ENCODE measurements around the gene LCLAT1. TPM values are rescaled to one million over a fixed set of nuclear protein-coding genes. Genes with fewer than 3 reads are reported as not detected.

Gene LCLAT1
- total RNA-seq, 4 donors from 2014 or later: 10.3 to 20.6 (median 17.7) TPM

DNA sequence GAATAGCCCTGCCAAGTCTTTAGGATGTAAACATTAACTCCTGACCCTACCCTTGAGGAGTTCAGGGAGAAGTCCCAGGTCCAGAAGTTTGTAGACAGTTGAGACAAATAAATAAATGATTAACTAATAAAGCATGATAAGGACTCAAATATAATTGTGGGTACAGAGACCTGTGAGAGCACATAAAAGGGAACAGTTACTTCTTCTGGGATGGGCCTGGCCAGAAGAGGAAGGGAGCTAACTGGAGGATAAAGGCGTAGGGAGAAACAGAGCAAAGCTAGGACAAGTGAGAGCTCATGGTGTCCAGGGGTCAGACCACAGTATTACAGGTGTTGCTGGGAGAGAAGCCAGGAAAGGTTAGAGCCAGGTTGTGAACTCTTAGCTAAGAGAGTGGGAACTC is 3.0 kb downstream of the LCLAT1 start:
- WGBS: 55% methylated on average over 1 of the region's 1 CpG
- H3K4me3 ChIP-seq: no peak overlapping the region
- H3K9me3 ChIP-seq: no peaks in the 10 kb centered on the region
- TF ChIP-seq POLR2A (IDR thresholded peaks at IDR 0.05) (no peak), POLR2AphosphoS5 (IDR thresholded peaks at IDR 0.05) (no peak), EP300 (IDR thresholded peaks at IDR 0.05) (no peak)
- TF ChIP-seq, protein P1, sequence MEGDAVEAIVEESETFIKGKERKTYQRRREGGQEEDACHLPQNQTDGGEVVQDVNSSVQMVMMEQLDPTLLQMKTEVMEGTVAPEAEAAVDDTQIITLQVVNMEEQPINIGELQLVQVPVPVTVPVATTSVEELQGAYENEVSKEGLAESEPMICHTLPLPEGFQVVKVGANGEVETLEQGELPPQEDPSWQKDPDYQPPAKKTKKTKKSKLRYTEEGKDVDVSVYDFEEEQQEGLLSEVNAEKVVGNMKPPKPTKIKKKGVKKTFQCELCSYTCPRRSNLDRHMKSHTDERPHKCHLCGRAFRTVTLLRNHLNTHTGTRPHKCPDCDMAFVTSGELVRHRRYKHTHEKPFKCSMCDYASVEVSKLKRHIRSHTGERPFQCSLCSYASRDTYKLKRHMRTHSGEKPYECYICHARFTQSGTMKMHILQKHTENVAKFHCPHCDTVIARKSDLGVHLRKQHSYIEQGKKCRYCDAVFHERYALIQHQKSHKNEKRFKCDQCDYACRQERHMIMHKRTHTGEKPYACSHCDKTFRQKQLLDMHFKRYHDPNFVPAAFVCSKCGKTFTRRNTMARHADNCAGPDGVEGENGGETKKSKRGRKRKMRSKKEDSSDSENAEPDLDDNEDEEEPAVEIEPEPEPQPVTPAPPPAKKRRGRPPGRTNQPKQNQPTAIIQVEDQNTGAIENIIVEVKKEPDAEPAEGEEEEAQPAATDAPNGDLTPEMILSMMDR (IDR thresholded peaks at IDR 0.05): no peak
- no peaks in the 10 kb centered on the region for H3K36me3 ChIP-seq
- H3K27me3 ChIP-seq: no peaks in the 10 kb centered on the region
- DNase-seq (ENCODE audit: low spot score in 2 of 2): no peak
- no peak overlapping the region for H3K27ac ChIP-seq
- H3K4me1 ChIP-seq: peaks cover 29% of the 10 kb centered on the region

DNA sequence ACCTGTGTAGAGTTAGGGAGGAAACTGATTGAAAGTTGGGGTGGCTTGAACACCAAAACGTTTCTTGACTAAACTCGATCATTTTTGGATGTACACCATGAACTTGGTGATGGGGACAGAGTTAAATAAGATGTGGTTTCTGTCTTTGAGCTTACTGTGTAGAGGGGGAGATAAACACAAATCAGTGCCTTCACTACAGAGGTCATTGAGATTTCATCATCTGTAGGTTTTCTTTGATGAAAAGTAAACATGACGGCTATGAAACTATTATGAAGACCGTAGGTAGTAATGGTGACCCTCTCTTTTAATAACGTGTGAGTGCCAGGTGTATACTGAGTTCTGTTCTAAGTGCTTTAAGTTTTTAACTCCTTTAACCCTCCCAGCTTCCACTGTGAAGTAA is 6.5 kb downstream of the LCLAT1 start:
- Histone ChIP-seq H3K27ac (no peak overlapping the region), H3K4me1 (peaks cover 8% of the 10 kb centered on the region), H3K27me3 (no peaks in the 10 kb centered on the region), H3K9me3 (no peaks in the 10 kb centered on the region), H3K4me3 (no peak overlapping the region), H3K36me3 (no peaks in the 10 kb centered on the region)
- 67% methylated on average over 5 of the region's 5 CpGs for WGBS
- no peak for DNase-seq (ENCODE audit: low spot score in 2 of 2)
- no peak for TF ChIP-seq POLR2A (IDR thresholded peaks at IDR 0.05)
- TF ChIP-seq EP300 (IDR thresholded peaks at IDR 0.05): no peak
- TF ChIP-seq, protein P1 (IDR thresholded peaks at IDR 0.05): no peak
- TF ChIP-seq POLR2AphosphoS5 (IDR thresholded peaks at IDR 0.05): no peak

DNA sequence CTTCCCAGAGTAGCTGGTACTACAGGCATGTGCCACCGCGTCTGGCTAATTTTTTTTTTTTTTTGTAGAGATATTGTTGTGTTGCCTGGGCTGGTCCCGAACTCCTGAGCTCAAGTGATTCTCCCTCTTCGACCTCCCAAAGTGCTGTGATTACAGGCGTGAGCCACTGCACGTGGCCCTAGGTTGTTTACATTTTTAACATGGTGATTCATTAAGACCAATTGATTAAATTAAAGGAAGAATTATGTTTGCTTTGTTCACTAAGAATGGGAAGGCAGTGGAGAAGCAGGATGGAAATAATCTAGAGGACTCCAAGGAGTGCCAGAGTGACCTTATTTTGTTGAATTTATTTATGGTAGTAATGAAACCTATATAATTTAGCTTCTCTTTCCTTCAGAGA is 7.5 kb downstream of the LCLAT1 start:
- H3K27ac ChIP-seq: no peak overlapping the region
- H3K9me3 ChIP-seq: no peaks in the 10 kb centered on the region
- no peaks in the 10 kb centered on the region for H3K4me1 ChIP-seq
- WGBS: 59% methylated on average over 6 of the region's 6 CpGs
- TF ChIP-seq EP300 (IDR thresholded peaks at IDR 0.05) (no peak), POLR2AphosphoS5 (IDR thresholded peaks at IDR 0.05) (no peak), POLR2A (IDR thresholded peaks at IDR 0.05) (no peak)
- TF ChIP-seq, protein P1 (IDR thresholded peaks at IDR 0.05): no peak
- DNase-seq (ENCODE audit: low spot score in 2 of 2): no peak
- H3K4me3 ChIP-seq: no peak overlapping the region
- no peaks in the 10 kb centered on the region for H3K27me3 ChIP-seq
- no peaks in the 10 kb centered on the region for H3K36me3 ChIP-seq

DNA sequence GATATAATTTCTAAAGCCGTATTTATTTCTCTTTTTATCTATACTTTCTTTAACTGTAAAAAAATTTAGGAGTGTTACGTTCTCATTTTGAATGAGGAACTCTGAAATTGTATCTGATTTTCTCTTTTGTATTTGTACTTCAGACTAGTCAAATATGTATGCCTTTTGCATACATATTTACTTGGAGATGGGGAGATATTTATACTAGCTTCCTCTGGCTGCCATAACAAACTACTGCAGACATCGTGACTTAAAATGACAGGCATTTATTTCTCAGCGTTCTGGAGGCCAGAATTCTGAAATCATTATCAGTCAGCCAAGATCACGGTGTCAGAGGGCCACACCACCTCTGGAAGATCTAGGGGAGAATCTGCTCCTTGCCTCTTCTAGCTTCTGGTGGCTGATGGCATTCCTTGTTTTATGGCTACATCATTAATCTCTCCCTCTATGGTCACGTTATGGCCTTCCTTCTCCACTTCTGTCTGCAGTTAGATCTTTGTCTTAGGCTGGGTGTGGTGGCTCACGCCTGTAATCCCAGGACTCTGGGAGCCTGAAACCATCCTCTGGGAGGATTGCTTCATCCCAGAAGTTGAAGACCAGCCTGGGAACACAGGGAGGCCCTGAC is 8.2 kb downstream of the LCLAT1 start:
- Histone ChIP-seq H3K36me3 (no peaks in the 10 kb centered on the region), H3K27ac (no peak overlapping the region), H3K4me1 (no peaks in the 10 kb centered on the region), H3K4me3 (no peak overlapping the region), H3K9me3 (no peaks in the 10 kb centered on the region), H3K27me3 (no peaks in the 10 kb centered on the region)
- DNase-seq (ENCODE audit: low spot score in 2 of 2): no peak
- TF ChIP-seq EP300 (IDR thresholded peaks at IDR 0.05) (no peak), POLR2AphosphoS5 (IDR thresholded peaks at IDR 0.05) (no peak), POLR2A (IDR thresholded peaks at IDR 0.05) (no peak)
- TF ChIP-seq, protein P1 (IDR thresholded peaks at IDR 0.05): no peak
- 60% methylated on average over 7 of the region's 7 CpGs for WGBS

DNA sequence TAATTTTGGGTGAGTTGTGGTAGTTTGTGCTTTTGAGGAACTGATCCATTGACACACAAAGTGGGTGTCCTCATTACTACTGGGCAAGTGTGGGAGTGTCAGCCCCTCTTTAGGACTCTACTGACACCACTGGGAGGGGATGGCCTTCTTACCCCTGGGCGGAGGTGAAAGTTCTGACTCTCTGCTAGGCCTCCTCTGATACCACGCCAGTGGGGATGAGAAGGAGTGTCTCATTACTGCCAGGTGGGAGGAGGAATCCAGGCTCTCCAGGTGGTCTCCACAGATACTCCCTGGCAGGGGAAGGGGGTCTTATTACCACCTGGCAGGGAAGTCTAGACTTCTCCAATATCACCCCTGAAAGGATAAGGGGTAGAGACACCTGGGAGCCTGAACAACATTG is 9.1 kb downstream of the LCLAT1 start:
- Histone ChIP-seq H3K4me1 (no peaks in the 10 kb centered on the region), H3K4me3 (no peak overlapping the region), H3K36me3 (no peaks in the 10 kb centered on the region), H3K27ac (no peak overlapping the region), H3K9me3 (no peaks in the 10 kb centered on the region), H3K27me3 (no peaks in the 10 kb centered on the region)
- WGBS: 93% methylated on average over 2 of the region's 2 CpGs
- no peak for TF ChIP-seq POLR2A (IDR thresholded peaks at IDR 0.05)
- TF ChIP-seq, protein P1 (IDR thresholded peaks at IDR 0.05): no peak
- TF ChIP-seq EP300 (IDR thresholded peaks at IDR 0.05): no peak
- no peak for TF ChIP-seq POLR2AphosphoS5 (IDR thresholded peaks at IDR 0.05)
- no peak for DNase-seq (ENCODE audit: low spot score in 2 of 2)

Measured in suprapubic skin (tissue), 4 donors.